GM12878 (cell line): ENCODE results near the gene HLA-DPB1. TPM values are rescaled to one million over a fixed set of nuclear protein-coding genes. Genes with fewer than 3 reads are reported as not detected.
A peak's percentile ranks its signal among the peaks of the same experiment; 100 is the strongest.

Source experiments
- ATAC-seq: fragments of 200-7000 bp; cut with Tn5 transposase; 3 replicates; pipeline ENCODE4 v1.9.1; 2020; ENCODE audit warnings: mild to moderate bottlenecking, moderate library complexity
- BruUV-seq: library from RNA; stranded (reverse); fragments of 400-500 nt; replicated peaks from 2 replicates; lab custom pipeline; 2021; lab: Mats Ljungman, UMichigan
- CTCF ChIA-PET: fragments of 300-600 bp; sonication (Branson Sonifier 250); formaldehyde crosslinking; extraction: SDS; loops from one replicate; lab custom pipeline; 2021; ENCODE audit warnings: inconsistent platforms; lab: Yijun Ruan, JAX
- POLR2A ChIA-PET: fragments of 350-600 bp; formaldehyde crosslinking; extraction: SDS; loops from one replicate; lab custom pipeline; 2021; ENCODE audit warnings: inconsistent platforms; lab: Charles Lee
- RAD21 ChIA-PET: fragments of 300-600 bp; sonication (Branson Sonifier 250); formaldehyde crosslinking; loops from one replicate; lab custom pipeline; 2023; ENCODE audit warnings: antibody characterized with exemption; ENCODE audit not compliant: unreplicated experiment; lab: Charles Lee
- SMC1A ChIA-PET: fragments of 300-600 bp; sonication (Branson Sonifier 250); formaldehyde crosslinking; loops from one replicate; lab custom pipeline; 2023; ENCODE audit not compliant: unreplicated experiment, uncharacterized antibody; lab: Charles Lee
- DNase-seq: peaks from one replicate; pipeline ENCODE4 v3.0.0-alpha.2; 2011; ENCODE audit warnings: low read depth, low spot score
- FAIRE-seq: peaks from 3 replicates; lab custom pipeline; 2011; peaks lifted over from hg19 to GRCh38; lab: Jason Lieb, UNC
- H2AFZ ChIP-seq: 2 replicates; pipeline ENCODE4 v1.6.0; 2011; ENCODE audit warnings: low read depth, low read length, control low read depth; ENCODE audit not compliant: control insufficient read depth
- H3K27ac ChIP-seq: 2 replicates; pipeline ENCODE4 v1.5.1; 2011; ENCODE audit warnings: control low read depth; ENCODE audit not compliant: control insufficient read depth, insufficient read depth
- H3K27me3 ChIP-seq, 2 experiments: replicated peaks in 1 of 2; 2 replicates each; pipeline versions ENCODE4 v1.6.0 to v1.6.1; 2011; ENCODE audit warnings: low read length in 1 of 2; ENCODE audit not compliant: control insufficient read depth in 2 of 2, insufficient read depth in 2 of 2
- H3K36me3 ChIP-seq, 2 experiments: 2 replicates each; pipeline ENCODE4 v1.5.1; 2011; ENCODE audit warnings: low read length in 1 of 2; ENCODE audit not compliant: control insufficient read depth in 2 of 2, insufficient read depth in 2 of 2
- H3K4me1 ChIP-seq: 2 replicates; pipeline ENCODE4 v1.6.1; 2011; ENCODE audit warnings: mild to moderate bottlenecking, low read length, moderate library complexity, mixed read lengths; ENCODE audit not compliant: control insufficient read depth, insufficient read depth
- H3K4me2 ChIP-seq: 2 replicates; pipeline ENCODE4 v1.6.0; 2011; ENCODE audit warnings: control low read depth; ENCODE audit not compliant: control insufficient read depth, insufficient read depth
- H3K4me3 ChIP-seq: fragments of 200-600 bp; sonication (generic); 2 replicates; pipeline ENCODE4 v1.5.1; 2016
- H3K79me2 ChIP-seq: 2 replicates; pipeline ENCODE4 v1.6.0; 2011; ENCODE audit warnings: low read length; ENCODE audit not compliant: control insufficient read depth, insufficient read depth
- H3K9ac ChIP-seq: 2 replicates; pipeline ENCODE4 v1.8.0; 2011; ENCODE audit warnings: low read length, control low read depth, mixed read lengths; ENCODE audit not compliant: control insufficient read depth, insufficient read depth
- H3K9me3 ChIP-seq: replicated peaks from 3 replicates; pipeline ENCODE4 v1.5.1; 2011; ENCODE audit warnings: mild to moderate bottlenecking, low read length; ENCODE audit not compliant: control insufficient read depth, insufficient read depth
- H4K20me1 ChIP-seq: 2 replicates; pipeline ENCODE4 v1.6.0; 2011; ENCODE audit not compliant: control insufficient read depth, insufficient read depth
- GABPA ChIP-seq: IDR thresholded peaks from 2 replicates; pipeline ENCODE4 v1.6.1; 2014; ENCODE audit warnings: antibody characterized with exemption, low read depth, mild to moderate bottlenecking, inconsistent platforms
- RB1 ChIP-seq: fragments of 450-650 bp; formaldehyde crosslinking; IDR thresholded peaks from 2 replicates; pipeline ENCODE4 v1.6.1; 2017; ENCODE audit warnings: mild to moderate bottlenecking, borderline replicate concordance
- ZNF207 ChIP-seq: fragments of 450-650 bp; IDR thresholded peaks from 2 replicates; pipeline ENCODE4 v1.6.1; 2014; ENCODE audit warnings: antibody characterized with exemption, mild to moderate bottlenecking, borderline replicate concordance
- WGBS: methylation state at CpG from one replicate; pipeline ENCODE4 v1.1.6; 2016; ENCODE audit warnings: low lambda C conversion rate; ENCODE audit not compliant: insufficient replicate concordance, insufficient coverage; ENCODE audit errors: missing lambda C conversion rate; 5-methylcytosine and 5-hydroxymethylcytosine counted together
- in situ Hi-C: fragments of 300-500 bp; cut with MboI; formaldehyde crosslinking; loops from 9 replicates; pipeline ENCODE4 v1.14.3; 2018; ENCODE audit warnings: mixed read lengths
- intact Hi-C: fragments of 100-400 bp; cut with micrococcal nuclease; formaldehyde crosslinking; loops from one replicate; pipeline ENCODE4 v1.14.2; 2022; ENCODE audit not compliant: unreplicated experiment
- polyA plus RNA-seq, 11 experiments: library from polyadenylated mRNA; depleted of rRNA in 4 of 11; unstranded in 6 of 11; stranded (reverse) in 5 of 11; fragments of >200 nt; fragmentation: Nextera tagmentation in 4 of 11; fragmentation: Illumina TruSeq in 1 of 11; extraction: Ambion mirVana in 4 of 11; extraction: Trizol in 1 of 11; gene quantifications; 1 replicate in 1 of 11; 2 replicates in 10 of 11; pipeline versions ENCODE4 v1.2.1 to v1.2.3, GENCODE V29; 2011 to 2016; ENCODE audit warnings: inconsistent platforms in 2 of 11, missing spikeins in 2 of 11, low read depth in 1 of 11
- total RNA-seq, 4 experiments: library from RNA; depleted of rRNA in 3 of 4; stranded (reverse); fragments of >200 nt in 3 of 4; fragmentation: Illumina TruSeq in 1 of 4; extraction: Trizol in 1 of 4; gene quantifications; 2 replicates each; pipeline versions ENCODE4 v1.2.1 to v1.2.3, GENCODE V29; 2013 to 2021
- TF ChIP-seq, protein P1 (sequence below): fragments of 450-650 bp; IDR thresholded peaks from 2 replicates; pipeline ENCODE4 v1.6.1; 2016; ENCODE audit warnings: mild to moderate bottlenecking
- TF ChIP-seq, protein P2 (sequence below): IDR thresholded peaks from 2 replicates; pipeline ENCODE4 v1.6.1; 2011; ENCODE audit warnings: mild to moderate bottlenecking, low read depth, low read length, moderate library complexity; ENCODE audit not compliant: insufficient replicate concordance

Gene HLA-DPB1
- total and polyA plus RNA-seq, 10 of the 15 experiments (the other 5 are each of a cell fraction or from before 2014, with no cell fraction given) = 101 to 675 (median 352) TPM

DNA sequence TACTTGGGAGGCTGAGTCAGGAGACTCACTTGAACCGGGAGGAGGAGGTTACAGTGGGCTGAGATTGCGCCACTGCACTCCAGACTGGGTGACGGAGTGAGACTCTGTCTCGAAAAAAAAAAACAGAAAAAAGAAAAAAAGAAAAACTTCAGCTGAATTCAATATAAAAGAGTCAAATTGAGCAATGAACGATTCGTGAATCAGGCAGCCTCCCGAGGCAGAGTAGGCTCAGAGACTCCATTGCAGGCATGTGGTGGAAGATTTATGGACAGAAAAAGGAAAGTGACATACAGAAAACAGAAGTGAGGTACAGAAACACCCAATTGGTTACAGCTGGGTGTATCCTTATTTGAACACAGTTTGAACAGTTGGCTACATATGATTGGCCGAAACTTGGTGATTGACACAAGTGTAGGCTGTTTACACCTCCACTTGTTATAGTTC lies 56.3 kb downstream of the HLA-DPB1 start:
- H3K4me1 ChIP-seq = peaks cover 14% of the 10 kb centered on the region
- ATAC-seq (peak; percentile 35; the same call in 1 of the 3 replicates), FAIRE-seq (no peak), DNase-seq (no peak)
- 71% methylated on average over 8 of the region's 8 CpGs for WGBS
- H3K27ac ChIP-seq = no peak overlapping the region
- no TSS peak for BruUV-seq
- in situ Hi-C loops (no loop called here), intact Hi-C loops (no loop called here)
- SMC1A ChIA-PET = interaction anchor here (5.8 kb wide), 1 partner anchor 15 kb away, joined by 39 read pairs; no protein-coding TSS in a partner anchor
- no peaks in the 10 kb centered on the region for H3K27me3 ChIP-seq
- no peaks in the 10 kb centered on the region for H3K79me2 ChIP-seq
- CTCF ChIA-PET = interaction anchor here (14.4 to 14.5 kb wide), 2 partner anchors 14 to 15 kb away, joined by 166 to 266 read pairs; no protein-coding TSS in a partner anchor
- no peak overlapping the region for H3K9ac ChIP-seq
- TF ChIP-seq, protein P1, sequence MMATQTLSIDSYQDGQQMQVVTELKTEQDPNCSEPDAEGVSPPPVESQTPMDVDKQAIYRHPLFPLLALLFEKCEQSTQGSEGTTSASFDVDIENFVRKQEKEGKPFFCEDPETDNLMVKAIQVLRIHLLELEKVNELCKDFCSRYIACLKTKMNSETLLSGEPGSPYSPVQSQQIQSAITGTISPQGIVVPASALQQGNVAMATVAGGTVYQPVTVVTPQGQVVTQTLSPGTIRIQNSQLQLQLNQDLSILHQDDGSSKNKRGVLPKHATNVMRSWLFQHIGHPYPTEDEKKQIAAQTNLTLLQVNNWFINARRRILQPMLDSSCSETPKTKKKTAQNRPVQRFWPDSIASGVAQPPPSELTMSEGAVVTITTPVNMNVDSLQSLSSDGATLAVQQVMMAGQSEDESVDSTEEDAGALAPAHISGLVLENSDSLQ = peak; percentile 91
- TF ChIP-seq RB1 (no peak), GABPA (no peak), ZNF207 (no peak)
- TF ChIP-seq, protein P2, sequence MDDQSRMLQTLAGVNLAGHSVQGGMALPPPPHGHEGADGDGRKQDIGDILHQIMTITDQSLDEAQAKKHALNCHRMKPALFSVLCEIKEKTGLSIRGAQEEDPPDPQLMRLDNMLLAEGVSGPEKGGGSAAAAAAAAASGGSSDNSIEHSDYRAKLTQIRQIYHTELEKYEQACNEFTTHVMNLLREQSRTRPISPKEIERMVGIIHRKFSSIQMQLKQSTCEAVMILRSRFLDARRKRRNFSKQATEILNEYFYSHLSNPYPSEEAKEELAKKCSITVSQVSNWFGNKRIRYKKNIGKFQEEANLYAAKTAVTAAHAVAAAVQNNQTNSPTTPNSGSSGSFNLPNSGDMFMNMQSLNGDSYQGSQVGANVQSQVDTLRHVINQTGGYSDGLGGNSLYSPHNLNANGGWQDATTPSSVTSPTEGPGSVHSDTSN = peak; percentile 43
- no peak overlapping the region for H3K4me3 ChIP-seq
- H3K36me3 ChIP-seq = no peaks in the 10 kb centered on the region
- H2AFZ ChIP-seq = no peak overlapping the region
- H3K4me2 ChIP-seq = no peak overlapping the region
- RAD21 ChIA-PET = no interaction called here
- no peaks in the 10 kb centered on the region for H3K9me3 ChIP-seq
- POLR2A ChIA-PET = interaction anchor here (0.5 kb wide), 1 partner anchor 119 kb away, joined by 3 read pairs; no protein-coding TSS in a partner anchor
- H4K20me1 ChIP-seq = no peaks in the 10 kb centered on the region
